SKM-1 treated with dmso at 0.1 percent for 144 hours (cell line): ENCODE measurements around the gene SAMD4B.
A peak's percentile ranks its signal among the peaks of the same experiment; 100 is the strongest.

Source experiments
- DNase-seq: peaks from one replicate; lab custom pipeline; 2025; ENCODE audit not compliant: unreplicated experiment; lab: John Stamatoyannopoulos, UW

SAMD4B gene

GRCh38 chr19:39420769-39421168, 78.5 kb downstream of the SAMD4B start:
- DNase-seq = no peak

- DNase-seq = no peak
These were observed 79.8 kb downstream of the SAMD4B start for GRCh38 chr19:39422020-39422419.

GRCh38 chr19:39423258-39424086, 81.3 kb downstream of the SAMD4B start:
- DNase-seq = no peak

GRCh38 chr19:39424934-39425333, 82.7 kb downstream of the SAMD4B start:
- no peak for DNase-seq

- no peak for DNase-seq
These were observed 83.5 kb downstream of the SAMD4B start for GRCh38 chr19:39425744-39426143.

GRCh38 chr19:39426170-39426569, 83.9 kb downstream of the SAMD4B start:
- no peak for DNase-seq

- DNase-seq = no peak
These were observed 85.5 kb downstream of the SAMD4B start for GRCh38 chr19:39427707-39428106.

GRCh38 chr19:39428283-39429112, 86.3 kb downstream of the SAMD4B start:
- no peak for DNase-seq

GRCh38 chr19:39430675-39431593, 88.7 kb downstream of the SAMD4B start:
- DNase-seq = peak; percentile 76

GRCh38 chr19:39432677-39433025, 90.4 kb downstream of the SAMD4B start:
- no peak for DNase-seq

- no peak for DNase-seq
These were observed 91.4 kb downstream of the SAMD4B start for GRCh38 chr19:39433480-39434079.

GRCh38 chr19:39434123-39435076, 92.2 kb downstream of the SAMD4B start:
- no peak for DNase-seq
